ENCODE measurements around the gene HDX.
"Not testable (repeated sequence)": the region's sequence is repeated elsewhere in the genome, so short reads cannot be mapped to it uniquely, and the experiment has no call there.

The HDX gene

GRCh38 chrX:84339507-84340364 lies 162.5 kb downstream of the HDX start:
- DNase-seq: no peak

GRCh38 chrX:84336646-84337045 lies 165.6 kb downstream of the HDX start:
- no peak for DNase-seq

GRCh38 chrX:84335121-84335520 lies 167.1 kb downstream of the HDX start:
- DNase-seq: no peak

GRCh38 chrX:84322083-84322827 lies 180.0 kb downstream of the HDX start:
- no peak for DNase-seq

- no peak for DNase-seq
Measured at GRCh38 chrX:84320614-84321013, 181.6 kb downstream of the HDX start.

- no peak for DNase-seq
Measured at GRCh38 chrX:84320023-84320422, 182.2 kb downstream of the HDX start.

- no peak for DNase-seq
Measured at GRCh38 chrX:84318661-84319060, 183.6 kb downstream of the HDX start.

GRCh38 chrX:84315946-84316345 lies 186.3 kb downstream of the HDX start:
- not testable (repeated sequence) for DNase-seq
